HepG2 (cell line): ENCODE results near the gene SLC39A10. TPM values are rescaled to one million over a fixed set of nuclear protein-coding genes. Genes with fewer than 3 reads are reported as not detected.
"Not testable (repeated sequence)": the region's sequence is repeated elsewhere in the genome, so short reads cannot be mapped to it uniquely, and the experiment has no call there.

ENCODE experiments used
- ATAC-seq: fragments of 200-7000 bp; cut with Tn5 transposase; 3 replicates; pipeline ENCODE4 v1.9.1; 2020; ENCODE audit warnings: mild to moderate bottlenecking, moderate library complexity
- BruUV-seq: library from RNA; stranded (reverse); fragments of 400-500 nt; replicated peaks from 2 replicates; lab custom pipeline; 2021; lab: Mats Ljungman, UMichigan
- CTCF ChIA-PET: fragments of 300-600 bp; formaldehyde crosslinking; extraction: SDS; loops from one replicate; lab custom pipeline; 2021; ENCODE audit warnings: low total read pairs, inconsistent platforms, low intra/inter-chr PET ratio; lab: Yijun Ruan, JAX
- POLR2A ChIA-PET: fragments of 350-600 bp; sonication (Branson Sonifier 250); formaldehyde crosslinking; loops from one replicate; lab custom pipeline; 2020; ENCODE audit warnings: antibody characterized with exemption, inconsistent platforms; lab: Yijun Ruan, JAX
- DNase-seq: peaks from one replicate; pipeline ENCODE4 v3.0.0-alpha.2; 2015; ENCODE audit warnings: low spot score
- FAIRE-seq: peaks from 3 replicates; lab custom pipeline; 2011; peaks lifted over from hg19 to GRCh38; lab: Jason Lieb, UNC
- H2AFZ ChIP-seq: one replicate; pipeline ENCODE4 v1.6.1; 2011; ENCODE audit warnings: low read length, inconsistent platforms
- H3K27ac ChIP-seq: fragments of 300-600 bp; 3 replicates; pipeline ENCODE4 v1.8.0; 2011; ENCODE audit warnings: mixed run types, mild to moderate bottlenecking, mixed read lengths, low read length, inconsistent platforms; ENCODE audit not compliant: insufficient read depth; ENCODE audit errors: extremely low read length
- H3K27me3 ChIP-seq, 2 experiments: fragments of 200-600 bp in 1 of 2; 2 replicates in 1 of 2; 3 replicates in 1 of 2; pipeline versions ENCODE4 v1.6.0 to v1.8.0; 2011; ENCODE audit warnings: low read length in 2 of 2, mild to moderate bottlenecking in 2 of 2, moderate library complexity in 2 of 2, inconsistent platforms in 1 of 2; ENCODE audit not compliant: insufficient read depth in 2 of 2, control insufficient read depth in 1 of 2
- H3K36me3 ChIP-seq, 2 experiments: fragments of 200-600 bp in 1 of 2; replicated peaks in 1 of 2; 2 replicates in 1 of 2; 3 replicates in 1 of 2; pipeline versions ENCODE4 v1.5.1 to v1.8.0; 2011; ENCODE audit warnings: low read length in 2 of 2, inconsistent platforms in 1 of 2; ENCODE audit not compliant: insufficient read depth in 2 of 2, control insufficient read depth in 1 of 2
- H3K4me1 ChIP-seq: 2 replicates; pipeline ENCODE4 v1.5.1; 2012; ENCODE audit warnings: low read length, inconsistent platforms; ENCODE audit not compliant: insufficient read depth
- H3K4me2 ChIP-seq: 2 replicates; pipeline ENCODE4 v1.6.0; 2011; ENCODE audit warnings: low read depth, low read length, inconsistent platforms
- H3K4me3 ChIP-seq, 3 experiments: fragments of 200-600 bp in 1 of 3; sonication (generic), shearing (Covaris generic) in 1 of 3; replicated peaks in 1 of 3; 2 replicates each; pipeline ENCODE4 v1.5.1; 2011 to 2016; ENCODE audit warnings: low read length in 3 of 3, inconsistent platforms in 2 of 3, low read depth in 2 of 3, mild to moderate bottlenecking in 2 of 3, control low read depth in 1 of 3, mixed read lengths in 1 of 3; ENCODE audit not compliant: insufficient read depth in 1 of 3
- H3K79me2 ChIP-seq: one replicate; pipeline ENCODE4 v1.6.1; 2011; ENCODE audit warnings: low read length, inconsistent platforms; ENCODE audit not compliant: insufficient read depth
- H3K9ac ChIP-seq: 2 replicates; pipeline ENCODE4 v1.6.0; 2011; ENCODE audit warnings: mild to moderate bottlenecking, low read depth, low read length, inconsistent platforms; ENCODE audit not compliant: insufficient read depth
- H3K9me3 ChIP-seq: 2 replicates; pipeline ENCODE4 v1.5.1; 2012; ENCODE audit warnings: mild to moderate bottlenecking, low read length
- H4K20me1 ChIP-seq: 2 replicates; pipeline ENCODE4 v1.6.0; 2011; ENCODE audit warnings: inconsistent platforms, mild to moderate bottlenecking, low read length, moderate library complexity; ENCODE audit not compliant: insufficient read depth
- CSRNP2 ChIP-seq: sonication (generic); formaldehyde crosslinking; conservative IDR thresholded peaks from 2 replicates; pipeline ENCODE4 v1.8.0; 2022; ENCODE audit warnings: low read depth, missing genetic modification reagents
- ELK4 ChIP-seq: sonication (generic); formaldehyde crosslinking; IDR thresholded peaks from 2 replicates; pipeline ENCODE4 v1.9.0; 2021; ENCODE audit warnings: missing genetic modification reagents, borderline replicate concordance
- FOXO4 ChIP-seq: sonication (generic); formaldehyde crosslinking; conservative IDR thresholded peaks from 2 replicates; pipeline ENCODE4 v1.8.1; 2023; ENCODE audit warnings: missing genetic modification reagents
- MXD4 ChIP-seq: IDR thresholded peaks from 2 replicates; pipeline ENCODE4 v1.6.1; 2016; ENCODE audit warnings: mild to moderate bottlenecking, missing biosample characterization, missing genetic modification reagents
- NFATC3 ChIP-seq: sonication (generic); formaldehyde crosslinking; IDR thresholded peaks from 2 replicates; pipeline ENCODE4 v1.5.1; 2020; ENCODE audit warnings: mild to moderate bottlenecking, missing genetic modification reagents
- PBX3 ChIP-seq: sonication (generic); formaldehyde crosslinking; IDR thresholded peaks from 2 replicates; pipeline ENCODE4 v1.8.1; 2023; ENCODE audit warnings: missing genetic modification reagents, inconsistent platforms, borderline replicate concordance
- TRIM24 ChIP-seq: sonication (generic); formaldehyde crosslinking; IDR thresholded peaks from 2 replicates; pipeline ENCODE4 v1.8.0; 2022; ENCODE audit warnings: mild to moderate bottlenecking, missing genetic modification reagents
- WGBS: methylation state at CpG from one replicate; pipeline ENCODE4 v1.1.6; 2017; ENCODE audit warnings: low lambda C conversion rate; 5-methylcytosine and 5-hydroxymethylcytosine counted together
- in situ Hi-C: cut with HindIII; loops from 2 replicates; pipeline ENCODE4 v1.10.0; 2017; ENCODE audit warnings: low pct_unique_long_range_greater_than_20kb; ENCODE audit not compliant: extremely low pct_ligation_motif_present
- intact Hi-C: fragments of 100-400 bp; cut with micrococcal nuclease; formaldehyde crosslinking; loops from one replicate; pipeline ENCODE4 v1.10.0; 2022; ENCODE audit not compliant: unreplicated experiment
- polyA plus RNA-seq, 8 experiments: library from polyadenylated mRNA; depleted of rRNA in 3 of 8; stranded (reverse) in 7 of 8; unstranded in 1 of 8; fragments of >200 nt; fragmentation: Illumina TruSeq in 4 of 8; extraction: Trizol in 4 of 8; gene quantifications; 2 replicates each; pipeline versions ENCODE4 v1.2.1 to v1.2.3, GENCODE V29; 2011 to 2016; ENCODE audit warnings: low read depth in 4 of 8, missing spikeins in 1 of 8, mixed read lengths in 1 of 8; ENCODE audit not compliant: insufficient read depth in 1 of 8
- total RNA-seq, 5 experiments: library from RNA; depleted of rRNA; stranded (reverse); fragments of >200 nt; fragmentation: Illumina TruSeq; extraction: Trizol; gene quantifications; 2 replicates each; pipeline ENCODE4 v1.2.3, GENCODE V29; 2016; ENCODE audit warnings: low read depth in 1 of 5

The SLC39A10 gene
- total and polyA plus RNA-seq, 2 of the 13 experiments (the other 11 are each of a cell fraction or from before 2014, with no cell fraction given), result 13.2 to 21.0 TPM

- no TSS peak for BruUV-seq
- 0% methylated on average over 1 of the region's 1 CpG for WGBS
- no peak for ATAC-seq
- ChIA-PET CTCF (no interaction called here), POLR2A (no interaction called here)
- Histone ChIP-seq H3K4me2 (no peak overlapping the region), H3K79me2 (no peaks in the 10 kb centered on the region), H3K4me1 (no peaks in the 10 kb centered on the region), H3K27me3 (peaks cover 0 to 10% of the 10 kb centered on the region in 2 experiments; a peak in 2 of 5 replicates), H3K9me3 (no peaks in the 10 kb centered on the region), H3K9ac (no peak overlapping the region), H3K4me3 (no peak overlapping the region), H3K36me3 (no peaks in the 10 kb centered on the region), H3K27ac (no peak overlapping the region), H4K20me1 (no peaks in the 10 kb centered on the region), H2AFZ (no peak overlapping the region)
- TF ChIP-seq NFATC3 (CRISPR knock-in tag), result no peak
- 0 out of 2 replicates have a peak, but pooled peaks have one; percentile 33 for TF ChIP-seq FOXO4 (CRISPR knock-in tag)
- TF ChIP-seq MXD4 (CRISPR knock-in tag), result no peak
- no peak for TF ChIP-seq ELK4
- no peak for TF ChIP-seq PBX3 (CRISPR knock-in tag)
- no peak for TF ChIP-seq CSRNP2 (CRISPR knock-in tag)
- no peak for TF ChIP-seq TRIM24 (CRISPR knock-in tag)
- in situ Hi-C loops, result no loop called here
- no peak for FAIRE-seq
- intact Hi-C loops, result no loop called here
- DNase-seq, result no peak
Observed at GRCh38 chr2:195642679-195643068, 14.4 kb upstream of the SLC39A10 start.

- H3K4me3 ChIP-seq, H3K4me2 ChIP-seq, DNase-seq, intact Hi-C loops, in situ Hi-C loops, ATAC-seq, H3K27ac ChIP-seq, H3K9me3 ChIP-seq, H3K36me3 ChIP-seq, CTCF ChIA-PET, BruUV-seq, H4K20me1 ChIP-seq, H2AFZ ChIP-seq, H3K9ac ChIP-seq, FAIRE-seq, POLR2A ChIA-PET, H3K4me1 ChIP-seq, H3K79me2 ChIP-seq: not testable (repeated sequence)
- WGBS, result 69% methylated on average over 9 of the region's 9 CpGs
- H3K27me3 ChIP-seq, result peaks cover 0 to 13% of the 10 kb centered on the region in 2 experiments; a peak in 2 of 5 replicates
Observed at GRCh38 chr2:195644708-195645107, 12.3 kb upstream of the SLC39A10 start.
